ENCODE measurements around the gene TMEM45A. TPM values are rescaled to one million over a fixed set of nuclear protein-coding genes. Genes with fewer than 3 reads are reported as not detected.

The TMEM45A gene
- polyA plus RNA-seq, 1 of the 3 experiments (the other 2 are of a cell fraction): 6.4 TPM

DNA sequence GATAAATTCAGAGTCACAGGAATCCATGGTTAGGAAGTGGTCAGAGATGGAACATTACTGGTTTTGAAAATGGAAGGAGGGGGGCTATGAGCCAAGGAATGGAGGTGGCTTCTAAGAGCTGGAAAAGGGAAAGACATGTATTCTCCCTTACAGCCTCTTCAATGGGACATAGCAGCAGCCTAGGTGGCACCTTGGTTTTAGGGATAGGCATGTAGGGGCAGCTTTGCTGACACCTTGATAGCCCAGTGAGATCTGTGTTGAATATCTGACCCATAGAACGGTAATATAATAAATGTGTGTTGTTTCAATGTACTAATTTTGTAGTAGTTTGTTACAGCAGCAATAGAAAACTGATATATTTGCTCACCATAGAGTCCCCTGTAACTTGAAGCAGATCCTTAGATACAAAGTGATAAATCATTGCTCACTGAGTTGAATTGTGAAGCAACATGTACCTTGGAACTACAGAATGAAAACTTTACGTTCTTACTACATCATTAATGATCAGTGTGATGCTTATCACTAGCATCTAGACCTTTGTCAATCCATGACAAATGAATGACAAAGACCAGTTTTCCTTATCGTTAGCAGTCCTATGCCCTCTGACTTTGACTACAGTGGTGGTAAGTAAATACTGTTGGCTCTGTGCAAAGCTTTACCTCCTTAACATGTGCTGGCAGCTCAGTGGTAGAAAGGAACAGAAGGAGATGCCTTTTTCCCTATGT is 53.8 kb downstream of the TMEM45A start:
- H3K9me3 ChIP-seq: no peaks in the 10 kb centered on the region
- H4K20me1 ChIP-seq (ENCODE audit: insufficient read depth): no peaks in the 10 kb centered on the region
- no peak for TF ChIP-seq RCOR1 (IDR thresholded peaks at IDR 0.05; ENCODE audit: low read length)
- TF ChIP-seq CHD2 (IDR thresholded peaks at IDR 0.05; ENCODE audit: low read length, partially characterized antibody): no peak
- TF ChIP-seq POLR2AphosphoS5 (IDR thresholded peaks at IDR 0.05; ENCODE audit: low read depth, low read length): no peak
- TF ChIP-seq RFX5 (IDR thresholded peaks at IDR 0.05; ENCODE audit: low read length): no peak
- TF ChIP-seq JUND (IDR thresholded peaks at IDR 0.05): no peak
- TF ChIP-seq, protein P1, sequence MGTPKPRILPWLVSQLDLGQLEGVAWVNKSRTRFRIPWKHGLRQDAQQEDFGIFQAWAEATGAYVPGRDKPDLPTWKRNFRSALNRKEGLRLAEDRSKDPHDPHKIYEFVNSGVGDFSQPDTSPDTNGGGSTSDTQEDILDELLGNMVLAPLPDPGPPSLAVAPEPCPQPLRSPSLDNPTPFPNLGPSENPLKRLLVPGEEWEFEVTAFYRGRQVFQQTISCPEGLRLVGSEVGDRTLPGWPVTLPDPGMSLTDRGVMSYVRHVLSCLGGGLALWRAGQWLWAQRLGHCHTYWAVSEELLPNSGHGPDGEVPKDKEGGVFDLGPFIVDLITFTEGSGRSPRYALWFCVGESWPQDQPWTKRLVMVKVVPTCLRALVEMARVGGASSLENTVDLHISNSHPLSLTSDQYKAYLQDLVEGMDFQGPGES (IDR thresholded peaks at IDR 0.05; ENCODE audit: low read depth, low read length): no peak
- no peak for TF ChIP-seq NFIC (IDR thresholded peaks at IDR 0.05; ENCODE audit: borderline replicate concordance)
- no peak for TF ChIP-seq FOSL2 (IDR thresholded peaks at IDR 0.05; ENCODE audit: borderline replicate concordance, low read depth)
- no peak for TF ChIP-seq GATA2 (CRISPR knock-in tag; IDR thresholded peaks at IDR 0.05)
- TF ChIP-seq, protein P2, sequence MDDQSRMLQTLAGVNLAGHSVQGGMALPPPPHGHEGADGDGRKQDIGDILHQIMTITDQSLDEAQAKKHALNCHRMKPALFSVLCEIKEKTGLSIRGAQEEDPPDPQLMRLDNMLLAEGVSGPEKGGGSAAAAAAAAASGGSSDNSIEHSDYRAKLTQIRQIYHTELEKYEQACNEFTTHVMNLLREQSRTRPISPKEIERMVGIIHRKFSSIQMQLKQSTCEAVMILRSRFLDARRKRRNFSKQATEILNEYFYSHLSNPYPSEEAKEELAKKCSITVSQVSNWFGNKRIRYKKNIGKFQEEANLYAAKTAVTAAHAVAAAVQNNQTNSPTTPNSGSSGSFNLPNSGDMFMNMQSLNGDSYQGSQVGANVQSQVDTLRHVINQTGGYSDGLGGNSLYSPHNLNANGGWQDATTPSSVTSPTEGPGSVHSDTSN (IDR thresholded peaks at IDR 0.05): no peak
- TF ChIP-seq FOXM1 (IDR thresholded peaks at IDR 0.05; ENCODE audit: low read depth): no peak
- no peak overlapping the region for H3K4me2 ChIP-seq
- H3K4me1 ChIP-seq (ENCODE audit: control insufficient read depth in 1 of 2, insufficient read depth in 2 of 2, low read depth in 1 of 2, low read length in 1 of 2): peaks cover 0 to 12% of the 10 kb centered on the region in 2 experiments; a peak in 2 of 4 replicates
- H3F3A ChIP-seq (replicated peaks; ENCODE audit: insufficient read depth): no peaks in the 10 kb centered on the region
- no peak overlapping the region for H3K4me3 ChIP-seq (ENCODE audit: low read depth in 2 of 2, low read length in 1 of 2)
- POLR2A ChIA-PET: no interaction called here
- no peaks in the 10 kb centered on the region for H3K79me2 ChIP-seq (ENCODE audit: insufficient read depth)
- CTCF ChIA-PET: interaction anchor here (1.7 to 2.0 kb wide), 2 partner anchors 84 to 229 kb away, joined by 4 to 6 read pairs; no protein-coding TSS in a partner anchor
- H3K9me2 ChIP-seq: no peaks in the 10 kb centered on the region
- H3K9ac ChIP-seq: no peak overlapping the region
- no peaks in the 10 kb centered on the region for H3K36me3 ChIP-seq (replicated peaks in 1 of 2; ENCODE audit: control insufficient read depth in 1 of 2, insufficient read depth in 2 of 2, low read length in 1 of 2)
- H2AFZ ChIP-seq (ENCODE audit: low read depth): no peak overlapping the region
- H3K27me3 ChIP-seq (ENCODE audit: insufficient read depth): no peaks in the 10 kb centered on the region
- H3K27ac ChIP-seq (ENCODE audit: low read depth in 2 of 2, low read length in 1 of 2): no peak overlapping the region
- 72% methylated on average over 3 of the region's 3 CpGs for WGBS (ENCODE audit: low lambda C conversion rate)
- DNase-seq: no peak

DNA sequence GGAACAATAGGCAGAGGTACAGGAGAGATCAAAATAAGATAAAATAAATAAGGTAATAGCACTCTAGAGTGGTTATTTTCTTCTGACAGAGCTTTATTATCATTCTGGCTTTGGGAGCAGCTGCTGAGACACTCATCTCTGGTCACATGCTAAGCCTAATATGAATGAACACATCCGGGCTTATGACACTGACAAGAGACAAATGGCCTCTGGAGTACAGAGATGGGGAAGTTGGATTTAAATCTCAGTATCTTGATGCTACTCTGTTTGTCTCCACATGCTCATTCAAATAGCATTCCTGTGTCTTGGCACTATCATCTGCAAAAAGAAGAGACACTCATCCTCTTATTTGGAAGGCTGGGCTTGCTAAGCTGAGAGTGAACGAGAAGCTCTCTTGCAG is 55.6 kb downstream of the TMEM45A start:
- Histone ChIP-seq H3K79me2 (ENCODE audit: insufficient read depth) (no peaks in the 10 kb centered on the region), H3K4me1 (ENCODE audit: control insufficient read depth in 1 of 2, insufficient read depth in 2 of 2, low read depth in 1 of 2, low read length in 1 of 2) (peaks cover 0 to 12% of the 10 kb centered on the region in 2 experiments; a peak in 2 of 4 replicates), H3K36me3 (replicated peaks in 1 of 2; ENCODE audit: control insufficient read depth in 1 of 2, insufficient read depth in 2 of 2, low read length in 1 of 2) (no peaks in the 10 kb centered on the region), H3K4me3 (ENCODE audit: low read depth in 2 of 2, low read length in 1 of 2) (no peak overlapping the region), H3K9me3 (no peaks in the 10 kb centered on the region), H3K27me3 (ENCODE audit: insufficient read depth) (no peaks in the 10 kb centered on the region), H3K9ac (no peak overlapping the region), H3K9me2 (no peaks in the 10 kb centered on the region), H2AFZ (ENCODE audit: low read depth) (no peak overlapping the region), H3K27ac (ENCODE audit: low read depth in 2 of 2, low read length in 1 of 2) (peak overlapping the region; percentile 59 to 91; a peak in 3 of 4 replicates), H3F3A (replicated peaks; ENCODE audit: insufficient read depth) (no peaks in the 10 kb centered on the region), H4K20me1 (ENCODE audit: insufficient read depth) (no peaks in the 10 kb centered on the region), H3K4me2 (no peak overlapping the region)
- ChIA-PET POLR2A (no interaction called here), CTCF (interaction anchor here (1.2 kb wide), 1 partner anchor 43 kb away, joined by 5 read pairs; no protein-coding TSS in a partner anchor)
- 0% methylated on average over 2 of the region's 2 CpGs for WGBS (ENCODE audit: low lambda C conversion rate)
- peak; percentile 34 for DNase-seq
- TF ChIP-seq POLR2AphosphoS5 (IDR thresholded peaks at IDR 0.05; ENCODE audit: low read depth, low read length) (0 out of 2 replicates have a peak, but pooled peaks have one; percentile 35), TEAD4 (IDR thresholded peaks at IDR 0.05; ENCODE audit: borderline replicate concordance, insufficient read depth) (peak; percentile 46; the same call in 1 of the 2 replicates), ELF1 (IDR thresholded peaks at IDR 0.05) (no peak), FOXJ3 (CRISPR knock-in tag; IDR thresholded peaks at IDR 0.05) (no peak), GABPA (IDR thresholded peaks at IDR 0.05; ENCODE audit: low read depth) (no peak; the same call in 1 of the 2 replicates), YY1 (IDR thresholded peaks at IDR 0.05; ENCODE audit: low read depth) (no peak), RCOR1 (IDR thresholded peaks at IDR 0.05; ENCODE audit: low read length) (no peak), RFX5 (IDR thresholded peaks at IDR 0.05; ENCODE audit: low read length) (no peak), EP300 (IDR thresholded peaks at IDR 0.05; ENCODE audit: borderline replicate concordance in 1 of 2, low read depth in 1 of 2, low read length in 1 of 2) (peak; percentile 41 to 59; a peak in 2 of 4 replicates), NFIC (IDR thresholded peaks at IDR 0.05; ENCODE audit: borderline replicate concordance) (peak; percentile 41; the same call in 1 of the 2 replicates)
- TF ChIP-seq, protein P3, sequence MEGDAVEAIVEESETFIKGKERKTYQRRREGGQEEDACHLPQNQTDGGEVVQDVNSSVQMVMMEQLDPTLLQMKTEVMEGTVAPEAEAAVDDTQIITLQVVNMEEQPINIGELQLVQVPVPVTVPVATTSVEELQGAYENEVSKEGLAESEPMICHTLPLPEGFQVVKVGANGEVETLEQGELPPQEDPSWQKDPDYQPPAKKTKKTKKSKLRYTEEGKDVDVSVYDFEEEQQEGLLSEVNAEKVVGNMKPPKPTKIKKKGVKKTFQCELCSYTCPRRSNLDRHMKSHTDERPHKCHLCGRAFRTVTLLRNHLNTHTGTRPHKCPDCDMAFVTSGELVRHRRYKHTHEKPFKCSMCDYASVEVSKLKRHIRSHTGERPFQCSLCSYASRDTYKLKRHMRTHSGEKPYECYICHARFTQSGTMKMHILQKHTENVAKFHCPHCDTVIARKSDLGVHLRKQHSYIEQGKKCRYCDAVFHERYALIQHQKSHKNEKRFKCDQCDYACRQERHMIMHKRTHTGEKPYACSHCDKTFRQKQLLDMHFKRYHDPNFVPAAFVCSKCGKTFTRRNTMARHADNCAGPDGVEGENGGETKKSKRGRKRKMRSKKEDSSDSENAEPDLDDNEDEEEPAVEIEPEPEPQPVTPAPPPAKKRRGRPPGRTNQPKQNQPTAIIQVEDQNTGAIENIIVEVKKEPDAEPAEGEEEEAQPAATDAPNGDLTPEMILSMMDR (IDR thresholded peaks at IDR 0.05): no peak
- TF ChIP-seq, protein P2 (IDR thresholded peaks at IDR 0.05): peak; percentile 82
- TF ChIP-seq, protein P4, sequence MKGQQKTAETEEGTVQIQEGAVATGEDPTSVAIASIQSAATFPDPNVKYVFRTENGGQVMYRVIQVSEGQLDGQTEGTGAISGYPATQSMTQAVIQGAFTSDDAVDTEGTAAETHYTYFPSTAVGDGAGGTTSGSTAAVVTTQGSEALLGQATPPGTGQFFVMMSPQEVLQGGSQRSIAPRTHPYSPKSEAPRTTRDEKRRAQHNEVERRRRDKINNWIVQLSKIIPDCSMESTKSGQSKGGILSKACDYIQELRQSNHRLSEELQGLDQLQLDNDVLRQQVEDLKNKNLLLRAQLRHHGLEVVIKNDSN (IDR thresholded peaks at IDR 0.05; ENCODE audit: borderline replicate concordance, low read depth): peak; percentile 50; the same call in 1 of the 2 replicates
- TF ChIP-seq, protein P5, sequence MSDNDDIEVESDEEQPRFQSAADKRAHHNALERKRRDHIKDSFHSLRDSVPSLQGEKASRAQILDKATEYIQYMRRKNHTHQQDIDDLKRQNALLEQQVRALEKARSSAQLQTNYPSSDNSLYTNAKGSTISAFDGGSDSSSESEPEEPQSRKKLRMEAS (IDR thresholded peaks at IDR 0.05; ENCODE audit: low read depth): no peak
